DND-41 (cell line): Measurements from ENCODE around the gene RBM44.

Experiments
- CTCF ChIP-seq: IDR thresholded peaks from 2 replicates; pipeline ENCODE4 v1.5.1; 2012; ENCODE audit warnings: borderline replicate concordance, low read length, moderate library complexity, mild to moderate bottlenecking; ENCODE audit not compliant: poor library complexity, severe bottlenecking; ENCODE audit errors: extremely low read depth
- EZH2 ChIP-seq: IDR thresholded peaks from 3 replicates; pipeline ENCODE4 v1.6.1; 2012; ENCODE audit warnings: borderline replicate concordance, low read depth, mild to moderate bottlenecking, moderate library complexity, low read length, inconsistent platforms; ENCODE audit not compliant: severe bottlenecking

- TF ChIP-seq CTCF (no peak), EZH2 (no peak)
These were observed 73.8 kb downstream of the RBM44 start for GRCh38 chr2:237872178-237872887.
